Measurements from ENCODE around the gene LRRC42.

LRRC42 gene

GRCh38 chr1:54007613-54008012, 61.5 kb downstream of the LRRC42 start:
- no peak for DNase-seq

GRCh38 chr1:54008876-54009275, 62.7 kb downstream of the LRRC42 start:
- no peak for DNase-seq

GRCh38 chr1:54009406-54009805, 63.3 kb downstream of the LRRC42 start:
- no peak for DNase-seq

- no peak for DNase-seq
Measured at GRCh38 chr1:54010415-54011117, 64.4 kb downstream of the LRRC42 start.

GRCh38 chr1:54011316-54012007, 65.3 kb downstream of the LRRC42 start:
- no peak for DNase-seq

- no peak for DNase-seq
Measured at GRCh38 chr1:54012008-54012325, 65.8 kb downstream of the LRRC42 start.

GRCh38 chr1:54012863-54013262, 66.7 kb downstream of the LRRC42 start:
- DNase-seq = no peak

- no peak for DNase-seq
Measured at GRCh38 chr1:54013393-54014008, 67.4 kb downstream of the LRRC42 start.

- no peak for DNase-seq
Measured at GRCh38 chr1:54014009-54014629, 68.0 kb downstream of the LRRC42 start.

- no peak for DNase-seq
Measured at GRCh38 chr1:54016343-54017282, 70.5 kb downstream of the LRRC42 start.
